H7 (cell line): ENCODE measurements around the gene RAP1GAP. TPM values are rescaled to one million over a fixed set of nuclear protein-coding genes. Genes with fewer than 3 reads are reported as not detected.

Experiments
- DNase-seq: peaks from one replicate; pipeline ENCODE4 v3.0.0; 2012
- H3K27me3 ChIP-seq: 2 replicates; pipeline ENCODE4 v1.6.0; 2011; ENCODE audit warnings: mild to moderate bottlenecking, low read length; ENCODE audit not compliant: control insufficient read depth, insufficient read depth
- H3K36me3 ChIP-seq: replicated peaks from 2 replicates; pipeline ENCODE4 v1.5.1; 2011; ENCODE audit warnings: low read length; ENCODE audit not compliant: control insufficient read depth, insufficient read depth
- H3K4me3 ChIP-seq: 2 replicates; pipeline ENCODE4 v1.5.1; 2011; ENCODE audit warnings: low read depth, mild to moderate bottlenecking, control low read depth, low read length, moderate library complexity; ENCODE audit not compliant: insufficient read depth
- total RNA-seq: library from RNA; depleted of rRNA; stranded (reverse); fragments of >200 nt; shearing (Covaris generic); gene quantifications from 2 replicates; pipeline ENCODE4 v1.2.3, GENCODE V29; 2014

RAP1GAP gene
- total RNA-seq, 1 experiment from 2014 or later: 9.4 TPM

- H3K4me3 ChIP-seq: peak overlapping the region; percentile 81
- H3K27me3 ChIP-seq: peaks cover 21% of the 10 kb centered on the region
- no peaks in the 10 kb centered on the region for H3K36me3 ChIP-seq
- peak; percentile 58 for DNase-seq
These were observed 1.1 kb upstream of the RAP1GAP start for GRCh38 chr1:21670059-21670881.

GRCh38 chr1:21668951-21669257 lies 253 bp downstream of the RAP1GAP start:
- no peak for DNase-seq
- Histone ChIP-seq H3K36me3 (no peaks in the 10 kb centered on the region), H3K4me3 (peak overlapping the region; percentile 81), H3K27me3 (peaks cover 21% of the 10 kb centered on the region)

GRCh38 chr1:21668232-21668950 lies 766 bp downstream of the RAP1GAP start:
- peak; percentile 79 for DNase-seq

DNA sequence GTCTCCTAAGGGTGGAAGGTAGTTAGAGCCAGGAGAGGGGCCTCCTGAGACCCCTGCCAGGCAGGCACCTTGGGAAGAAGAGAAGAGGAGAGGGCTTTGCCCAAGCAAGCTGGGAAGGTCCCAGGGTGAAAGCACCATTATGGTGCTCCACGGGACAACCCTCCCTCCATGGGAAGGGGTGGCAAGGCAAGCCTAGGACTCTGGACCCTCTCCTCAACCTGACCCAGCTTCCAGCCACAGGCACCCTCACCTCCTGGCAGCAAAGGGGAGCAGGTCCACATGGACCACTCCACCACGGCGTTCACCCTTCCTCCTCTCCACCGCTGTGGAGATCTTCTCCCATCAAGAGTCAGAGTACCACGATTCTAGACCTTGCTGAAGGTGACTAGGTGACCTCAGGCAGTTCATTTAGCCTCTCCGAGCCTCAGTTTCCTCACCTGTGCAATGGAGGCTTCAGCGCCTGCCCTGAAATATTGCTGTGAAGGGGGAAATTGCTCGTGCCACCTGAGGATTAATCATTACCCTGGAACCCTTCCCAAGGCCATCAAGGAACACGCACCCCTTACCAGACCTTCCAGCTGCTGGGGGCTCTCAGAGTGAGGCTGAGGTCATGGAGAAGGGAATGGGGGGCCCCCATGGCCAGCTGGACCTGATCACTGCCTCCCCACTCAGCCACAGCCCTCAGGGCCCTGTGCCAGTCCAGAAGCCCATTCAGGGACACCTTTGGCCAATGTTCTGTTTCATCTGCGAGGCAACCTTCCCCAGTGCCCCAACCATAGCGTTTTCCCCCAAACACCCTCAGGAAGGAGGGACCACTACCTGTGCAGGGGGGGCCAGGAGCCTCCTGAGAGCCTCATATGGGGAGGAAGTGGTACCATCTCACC lies 1.6 kb downstream of the RAP1GAP start:
- H3K4me3 ChIP-seq: no peak overlapping the region; the same call in 1 of the 2 replicates
- no peak for DNase-seq
- H3K27me3 ChIP-seq: peaks cover 21% of the 10 kb centered on the region
- no peaks in the 10 kb centered on the region for H3K36me3 ChIP-seq

More at GRCh38 chr1:21668232-21668950, 766 bp downstream of the RAP1GAP start:
- Histone ChIP-seq H3K4me3 (peak overlapping the region; percentile 81), H3K27me3 (peaks cover 21% of the 10 kb centered on the region), H3K36me3 (no peaks in the 10 kb centered on the region)

DNA sequence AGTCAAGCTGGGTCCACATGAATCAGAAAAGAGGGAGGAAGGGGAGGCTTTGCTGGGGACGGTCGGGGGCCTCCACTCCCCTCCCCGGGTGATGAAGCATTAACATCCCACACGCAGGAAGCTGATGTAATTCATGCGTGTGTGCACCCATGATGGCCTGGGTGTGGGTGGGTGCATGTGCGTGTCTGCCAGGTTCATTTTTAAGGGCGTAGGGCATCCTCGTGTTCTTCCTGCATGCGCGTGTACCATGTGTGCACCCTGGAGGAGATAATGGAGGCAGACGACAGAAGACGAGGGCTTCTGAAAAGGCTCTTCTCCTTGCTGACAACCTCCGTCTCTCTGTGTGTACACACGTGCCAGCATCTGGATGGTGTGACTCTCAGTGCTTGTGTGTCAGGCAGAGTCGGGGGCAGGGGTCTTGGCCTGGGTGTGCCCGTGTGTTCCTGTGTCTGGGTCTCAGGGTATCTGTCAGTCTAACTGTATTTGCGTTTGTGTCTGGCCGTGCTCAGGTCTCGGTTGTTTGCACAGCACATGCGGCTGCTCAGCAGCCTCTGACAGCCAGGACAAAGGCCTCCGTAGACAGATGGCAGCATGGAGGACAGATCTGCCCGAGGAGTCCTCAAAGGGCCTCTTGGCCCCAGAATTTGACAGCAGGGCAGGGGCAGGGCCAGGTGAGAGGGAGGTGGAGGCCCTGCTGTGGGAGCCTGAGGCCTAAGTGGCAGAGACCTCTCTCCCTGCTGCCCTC lies 2.4 kb downstream of the RAP1GAP start:
- peaks cover 21% of the 10 kb centered on the region for H3K27me3 ChIP-seq
- no peak for DNase-seq
- no peak overlapping the region for H3K4me3 ChIP-seq

DNA sequence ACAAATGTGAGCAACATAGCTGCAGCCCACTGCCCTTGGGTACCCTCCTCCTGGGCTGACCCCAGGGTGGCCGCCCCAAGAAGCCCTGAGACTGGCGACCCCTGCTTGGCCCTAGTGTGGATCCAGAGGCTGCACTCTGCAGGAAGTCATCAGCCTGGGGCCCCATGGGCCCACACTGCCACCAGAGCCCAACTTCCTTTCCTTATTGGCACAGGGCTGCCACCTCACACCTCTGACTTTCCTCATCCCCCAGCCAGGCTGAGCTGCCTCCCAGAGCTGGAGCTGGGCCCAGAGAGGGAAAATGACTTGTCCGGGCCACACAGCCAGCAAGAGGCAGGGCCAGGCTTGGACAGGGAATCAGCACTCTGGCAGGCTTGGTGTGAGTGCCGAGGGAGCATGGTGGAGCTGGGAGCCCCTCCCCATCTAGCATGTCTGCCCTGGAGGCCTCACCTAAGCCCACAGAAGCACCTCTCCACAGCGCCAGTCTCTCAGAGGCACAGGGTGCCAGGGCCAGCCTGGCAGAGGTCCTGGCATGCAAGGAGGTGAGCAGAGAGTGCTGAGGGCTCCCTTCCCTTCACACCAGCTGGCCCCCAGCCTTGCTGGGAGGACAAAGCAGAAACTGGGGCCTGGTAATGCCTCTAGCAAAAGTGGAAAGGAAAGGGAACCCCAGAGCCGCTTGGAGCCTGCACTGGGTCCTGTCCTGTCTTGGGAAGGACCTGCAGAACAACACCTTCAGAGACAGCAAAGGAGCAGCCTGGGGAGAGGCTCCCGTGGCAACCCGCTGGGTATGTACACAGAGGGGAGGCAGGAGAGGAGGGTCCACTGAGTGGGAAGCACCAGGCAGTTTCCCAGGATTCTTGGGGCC lies 3.2 kb downstream of the RAP1GAP start:
- H3K4me3 ChIP-seq: no peak overlapping the region
- DNase-seq: peak; percentile 39
- no peaks in the 10 kb centered on the region for H3K36me3 ChIP-seq
- H3K27me3 ChIP-seq: peaks cover 21% of the 10 kb centered on the region

More for the DNA sequence above, 2.4 kb downstream of the RAP1GAP start:
- no peaks in the 10 kb centered on the region for H3K36me3 ChIP-seq

DNA sequence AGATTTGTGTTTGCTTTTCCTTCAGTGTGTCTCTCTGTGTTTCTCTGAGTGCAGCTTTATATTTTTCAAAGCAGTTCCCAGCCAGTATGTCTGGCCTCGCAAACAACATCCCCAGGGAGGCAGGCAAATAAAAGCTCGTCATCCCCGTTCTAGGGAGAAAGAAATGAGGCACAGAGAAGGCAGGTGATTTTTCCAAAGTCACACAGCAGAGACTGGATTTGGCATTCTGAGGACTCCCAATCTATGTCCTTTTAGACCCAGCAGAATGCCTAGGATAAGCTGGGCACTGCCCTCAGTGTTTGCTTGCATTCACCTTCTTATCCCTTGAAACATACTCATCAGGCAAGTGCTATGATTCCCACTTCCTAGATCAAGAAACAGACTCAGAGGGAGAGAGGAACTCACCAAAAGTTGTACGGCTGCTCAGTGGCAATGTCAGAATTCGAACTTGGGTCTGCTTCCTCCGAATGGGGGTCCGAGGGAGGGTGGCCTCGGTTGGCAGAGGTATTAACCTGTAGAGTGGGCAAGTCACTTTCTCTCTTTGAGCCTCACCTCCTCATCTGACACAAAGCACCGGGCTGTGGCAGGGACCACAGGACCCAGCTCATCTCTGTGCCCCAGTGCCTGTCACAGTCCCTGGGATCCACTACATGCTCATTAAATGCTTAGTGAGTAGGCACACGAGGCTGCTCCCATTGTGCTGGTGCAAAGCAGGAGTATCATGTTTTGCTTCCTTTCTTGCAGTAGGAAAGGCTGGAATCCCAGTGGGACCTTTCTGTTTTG lies 4.2 kb downstream of the RAP1GAP start:
- peaks cover 22% of the 10 kb centered on the region for H3K27me3 ChIP-seq
- no peaks in the 10 kb centered on the region for H3K36me3 ChIP-seq
- H3K4me3 ChIP-seq: no peak overlapping the region
- peak; percentile 15 for DNase-seq

- peak; percentile 75 for DNase-seq
- Histone ChIP-seq H3K4me3 (no peak overlapping the region), H3K27me3 (peaks cover 25% of the 10 kb centered on the region), H3K36me3 (no peaks in the 10 kb centered on the region)
These were observed 5.0 kb downstream of the RAP1GAP start for GRCh38 chr1:21663951-21664805.

DNA sequence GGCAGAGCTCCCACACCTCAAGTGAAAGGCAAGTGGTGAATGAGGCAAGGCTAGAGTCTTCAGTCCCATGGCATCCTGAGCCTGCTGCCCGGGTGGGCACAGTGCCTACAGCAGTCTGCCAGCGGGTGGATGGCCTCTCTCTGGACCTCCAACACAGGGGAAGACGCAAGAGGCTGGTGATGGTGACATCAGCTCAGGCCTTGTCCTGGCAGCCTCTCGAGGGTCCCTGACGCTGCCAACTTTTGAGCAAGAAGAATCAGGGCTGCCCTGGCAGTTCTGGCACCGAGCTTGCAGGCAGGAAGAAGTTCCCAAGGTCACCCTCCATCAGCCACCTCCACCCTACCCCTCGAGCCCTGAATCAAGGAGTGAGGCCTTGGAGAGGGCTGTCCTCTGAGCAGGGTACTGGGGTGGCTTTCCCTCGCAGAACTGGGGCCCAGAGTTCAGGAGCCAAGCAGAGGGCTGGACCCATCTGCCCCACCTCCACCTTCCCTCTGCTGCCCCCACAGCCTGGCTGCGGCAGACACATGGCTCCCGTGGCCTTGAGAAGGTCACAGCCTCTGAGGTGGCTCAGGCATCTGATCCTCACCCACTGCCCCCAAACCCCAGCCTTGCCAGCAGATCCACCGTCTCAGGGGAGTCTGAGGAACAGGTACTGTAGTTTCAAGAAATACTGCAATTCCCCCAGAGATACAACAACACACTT lies 5.8 kb downstream of the RAP1GAP start:
- H3K4me3 ChIP-seq: no peak overlapping the region
- H3K36me3 ChIP-seq: no peaks in the 10 kb centered on the region
- peak; percentile 72 for DNase-seq
- H3K27me3 ChIP-seq: peaks cover 18% of the 10 kb centered on the region

DNA sequence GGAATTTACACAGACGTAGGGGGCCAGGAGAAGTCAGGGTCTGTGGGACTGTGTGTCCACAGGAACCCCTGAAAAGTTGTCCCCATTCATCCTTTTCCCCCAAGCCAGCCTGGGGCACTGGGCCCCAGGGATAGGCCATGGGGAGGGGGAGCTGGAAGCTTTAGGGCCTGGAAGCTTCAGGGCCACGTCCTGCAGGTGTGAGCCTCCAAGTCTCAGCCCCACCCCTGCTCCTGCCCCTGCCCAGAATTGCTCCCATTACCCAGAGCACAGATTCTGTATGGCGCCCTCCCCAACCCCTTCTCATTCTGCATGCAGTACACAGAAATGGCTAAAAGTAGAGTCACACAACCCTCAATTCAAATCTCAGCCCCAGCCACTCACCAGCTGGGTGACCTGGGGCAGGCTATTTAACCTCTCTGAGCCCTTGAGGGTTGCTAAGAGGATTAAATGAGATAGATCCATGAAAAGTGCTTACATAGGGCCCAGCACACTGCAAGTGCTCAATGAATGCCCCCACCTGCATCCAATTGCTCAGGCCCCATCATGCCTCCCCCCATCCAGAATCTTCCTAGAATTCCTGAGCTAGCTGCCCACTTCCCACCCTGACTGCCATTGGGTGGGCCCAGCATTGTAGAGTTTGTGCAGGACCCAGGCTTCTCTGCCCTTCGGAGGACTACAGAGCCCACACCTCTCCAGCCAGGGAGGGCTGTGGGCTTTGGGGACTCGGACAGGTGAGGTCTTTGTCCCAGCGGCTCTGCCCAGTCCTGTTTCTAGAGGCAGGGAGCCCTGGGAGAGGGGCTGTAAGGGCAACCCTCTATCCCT lies 6.5 kb downstream of the RAP1GAP start:
- no peaks in the 10 kb centered on the region for H3K36me3 ChIP-seq
- H3K27me3 ChIP-seq: peaks cover 11% of the 10 kb centered on the region
- H3K4me3 ChIP-seq: no peak overlapping the region
- no peak for DNase-seq

DNA sequence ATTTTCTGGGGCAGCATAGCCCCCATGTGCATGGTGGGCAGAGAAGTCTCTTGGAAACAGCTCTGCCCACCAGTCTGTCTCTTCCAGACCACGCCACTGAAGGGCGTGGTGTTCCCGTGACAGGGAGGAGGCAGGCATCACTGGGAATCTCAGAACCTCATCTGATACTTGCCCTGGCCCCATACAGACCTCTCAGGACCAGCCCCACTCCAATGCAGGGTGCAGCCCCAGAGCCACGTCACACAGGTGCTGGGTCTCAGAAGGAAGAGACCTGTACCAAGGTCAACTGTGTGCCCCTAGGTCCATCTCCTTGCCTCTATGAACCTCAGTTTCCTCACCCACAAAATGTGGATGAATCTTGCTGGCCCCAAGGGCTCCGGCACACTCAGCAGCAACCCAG lies 7.3 kb downstream of the RAP1GAP start:
- no peak for DNase-seq
- peaks cover 11% of the 10 kb centered on the region for H3K27me3 ChIP-seq
- no peak overlapping the region for H3K4me3 ChIP-seq
- H3K36me3 ChIP-seq: no peaks in the 10 kb centered on the region
